Stimulated activated memory B cell treated with anti-CD40 and anti-IgM and Interleukin-4, amounts not matched to agents 10 μg/mL and 1 μg/mL and 100 μg/mL, for 72 hours (primary cell): ENCODE data around the gene TFF1.

Experiments used
- ATAC-seq: fragments of 150-1000 bp; cut with Tn5 transposase; 2 replicates; pipeline ENCODE4 v1.10.0; 2021
- H3K27ac Mint-ChIP-seq: one replicate; pipeline ENCODE4 v1.8.0; 2022; ENCODE audit warnings: mild to moderate bottlenecking, mixed read lengths
- H3K27me3 Mint-ChIP-seq: one replicate; pipeline ENCODE4 v1.8.0; 2022; ENCODE audit warnings: mixed read lengths
- H3K36me3 Mint-ChIP-seq: one replicate; pipeline ENCODE4 v1.8.0; 2022; ENCODE audit warnings: mixed read lengths
- H3K4me1 Mint-ChIP-seq: one replicate; pipeline ENCODE4 v1.8.0; 2022; ENCODE audit warnings: mixed read lengths
- H3K4me3 Mint-ChIP-seq: one replicate; pipeline ENCODE4 v1.8.0; 2022; ENCODE audit warnings: mild to moderate bottlenecking, moderate library complexity, mixed read lengths
- H3K9me3 Mint-ChIP-seq: one replicate; pipeline ENCODE4 v1.8.0; 2022; ENCODE audit warnings: mixed read lengths

Gene TFF1

DNA sequence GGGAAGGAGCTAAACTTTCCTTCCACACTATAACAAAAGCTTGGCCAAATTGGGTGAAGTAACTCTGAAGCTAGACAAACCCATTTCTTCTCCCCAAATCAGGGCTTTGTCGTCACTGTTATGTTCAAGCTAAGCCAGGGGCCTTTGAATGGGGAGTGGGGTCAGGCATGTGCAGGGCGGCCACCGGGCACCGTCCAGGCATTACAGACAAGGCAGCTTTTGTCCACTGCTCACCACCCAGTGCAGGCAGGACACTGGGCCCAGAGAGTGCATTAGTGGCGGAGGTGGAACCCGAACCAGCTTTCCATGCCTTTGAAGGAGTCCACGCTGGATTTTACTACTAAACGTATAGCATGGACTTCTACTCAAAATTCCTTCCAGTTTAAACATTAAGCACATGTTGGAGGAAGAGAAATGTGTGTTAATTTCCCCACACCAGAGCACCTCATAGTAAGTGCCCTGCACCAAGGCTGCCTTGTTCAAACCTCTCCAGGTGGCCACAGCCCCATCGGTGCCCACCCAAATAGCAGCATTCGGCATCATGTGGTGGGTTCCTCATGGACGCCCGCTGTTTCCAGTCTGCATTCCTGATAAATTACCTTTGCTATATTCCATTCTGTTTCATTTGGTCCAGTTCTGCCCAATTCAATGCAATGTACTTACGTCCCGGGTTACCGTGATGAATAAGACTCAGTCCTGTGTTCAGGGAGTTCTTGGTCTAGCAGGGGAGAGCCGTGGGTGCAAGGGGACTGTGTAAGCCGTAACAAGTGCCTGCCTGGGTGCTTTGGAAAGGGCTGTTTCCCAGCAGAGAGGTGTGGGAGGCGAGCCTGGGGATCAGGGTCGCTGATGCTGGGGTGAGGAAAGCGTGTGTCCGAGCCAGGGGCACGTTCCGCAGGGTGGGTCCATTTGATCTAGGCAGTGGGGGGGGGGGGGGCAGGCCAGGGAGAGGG is 39.0 kb upstream of the TFF1 start:
- no peak for ATAC-seq
- H3K4me3 Mint-ChIP-seq = no peak overlapping the region
- H3K4me1 Mint-ChIP-seq = peaks cover 15% of the 10 kb centered on the region
- H3K9me3 Mint-ChIP-seq = peaks cover 9% of the 10 kb centered on the region
- H3K36me3 Mint-ChIP-seq = no peaks in the 10 kb centered on the region
- H3K27ac Mint-ChIP-seq = no peak overlapping the region
- peaks cover 9% of the 10 kb centered on the region for H3K27me3 Mint-ChIP-seq

DNA sequence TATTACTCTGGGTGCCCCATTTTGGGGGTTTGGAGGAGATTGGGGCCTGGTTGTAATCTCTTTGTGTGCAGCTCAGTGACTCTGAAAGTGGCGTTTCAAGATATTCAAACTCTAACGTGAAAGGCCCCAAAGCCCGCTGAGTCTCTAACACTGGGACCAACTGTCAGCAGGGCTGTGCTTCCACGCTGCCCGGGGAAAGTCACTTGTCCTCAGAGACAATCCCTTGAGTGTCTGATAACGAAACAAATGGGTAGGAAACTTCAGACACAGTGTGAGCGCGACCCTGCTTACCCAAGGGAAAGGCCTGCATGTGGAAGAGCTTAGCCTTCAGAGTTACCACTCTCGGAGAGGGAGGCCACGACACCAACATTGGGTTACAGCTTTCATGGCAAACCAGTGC is 38.2 kb upstream of the TFF1 start:
- peaks cover 9% of the 10 kb centered on the region for H3K9me3 Mint-ChIP-seq
- no peak overlapping the region for H3K4me3 Mint-ChIP-seq
- no peak overlapping the region for H3K27ac Mint-ChIP-seq
- ATAC-seq = no peak
- H3K27me3 Mint-ChIP-seq = peaks cover 9% of the 10 kb centered on the region
- no peaks in the 10 kb centered on the region for H3K36me3 Mint-ChIP-seq
- peaks cover 19% of the 10 kb centered on the region for H3K4me1 Mint-ChIP-seq

DNA sequence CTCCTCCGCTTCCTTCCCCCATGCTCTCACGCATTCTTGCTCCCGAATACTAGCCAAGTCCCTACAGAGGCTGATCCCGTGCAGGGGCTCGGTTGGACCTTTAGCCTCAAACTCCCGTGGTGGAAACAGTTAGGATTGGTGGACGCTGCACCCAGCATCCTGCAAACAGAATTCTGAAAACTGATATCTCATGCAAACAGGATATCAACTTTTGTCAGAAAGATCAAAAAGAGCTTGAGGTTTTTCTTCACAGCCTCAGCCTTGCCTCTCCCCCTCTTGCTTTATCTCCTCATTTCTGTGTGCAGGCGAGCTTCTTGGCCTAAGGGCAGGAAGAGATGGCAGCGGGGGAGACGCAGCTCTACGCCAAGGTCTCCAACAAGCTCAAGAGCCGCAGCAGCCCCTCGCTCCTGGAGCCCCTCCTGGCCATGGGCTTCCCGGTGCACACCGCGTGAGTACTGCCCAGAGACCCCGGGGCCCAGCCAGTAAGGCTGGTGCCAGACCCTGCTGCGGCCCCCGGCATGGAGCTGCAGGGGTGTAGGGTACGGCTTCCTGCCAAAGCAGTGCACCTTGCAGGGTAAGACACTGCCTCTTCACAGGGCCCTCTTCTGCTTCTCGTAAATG is 37.4 kb upstream of the TFF1 start, which contains the start of gene UBASH3A:
TSS of gene UBASH3A (plus strand) at position 292 of the 621 bp plus-strand sequence. CDS start at position 336, 44 bp downstream.
- Mint-ChIP-seq H3K4me3 (no peak within 1 kb of the TSS), H3K27me3 (peaks cover 9% of the 10 kb centered on the region), H3K9me3 (peaks cover 9% of the 10 kb centered on the region), H3K36me3 (no peaks in the 10 kb centered on the region), H3K4me1 (peaks cover 19% of the 10 kb centered on the region), H3K27ac (no peak within 1 kb of the TSS)
- ATAC-seq = no peak

DNA sequence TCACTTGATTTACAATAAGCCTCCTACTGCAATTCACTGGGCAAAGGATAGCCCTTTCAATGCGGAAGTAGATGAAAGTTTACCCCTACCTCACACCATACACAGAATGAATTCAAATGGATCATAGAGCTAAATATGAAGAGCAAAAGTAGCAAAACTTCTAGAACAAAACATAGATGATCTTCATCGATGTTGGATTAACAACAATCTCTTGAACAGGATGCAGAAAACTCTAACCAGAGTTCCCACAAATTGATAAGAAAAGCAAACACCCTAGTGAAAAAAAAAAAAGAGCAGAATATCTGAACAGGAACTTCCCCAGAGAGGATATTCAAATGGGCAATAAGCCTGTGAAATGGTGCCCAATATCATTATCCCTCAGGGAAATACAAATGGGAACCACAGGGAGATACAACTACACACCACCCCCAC is 35.5 kb upstream of the TFF1 start:
- Mint-ChIP-seq H3K4me1 (peaks cover 36% of the 10 kb centered on the region), H3K27ac (no peak overlapping the region), H3K9me3 (peaks cover 9% of the 10 kb centered on the region), H3K36me3 (no peaks in the 10 kb centered on the region), H3K27me3 (peaks cover 9% of the 10 kb centered on the region), H3K4me3 (no peak overlapping the region)
- ATAC-seq = no peak

DNA sequence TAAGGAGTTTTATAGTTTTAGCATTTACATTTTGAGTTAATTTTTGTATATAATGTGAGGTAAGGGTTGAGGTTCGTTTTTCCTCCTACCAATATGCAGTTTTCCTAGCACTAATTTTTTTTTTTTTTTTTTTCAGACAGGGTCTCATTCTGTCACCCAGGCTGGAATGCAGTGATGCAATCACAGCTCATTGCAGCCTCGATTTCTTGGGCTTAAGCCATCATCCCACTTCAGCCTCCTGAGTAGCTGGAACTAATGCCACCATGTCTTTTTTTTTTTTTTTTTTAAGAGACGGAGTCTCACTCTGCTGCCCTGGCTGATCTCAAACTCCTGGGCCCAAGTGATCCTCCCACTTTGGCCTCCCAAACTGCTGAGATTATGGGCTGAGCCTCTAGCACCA is 34.8 kb upstream of the TFF1 start:
- no peaks in the 10 kb centered on the region for H3K36me3 Mint-ChIP-seq
- no peak overlapping the region for H3K4me3 Mint-ChIP-seq
- ATAC-seq = no peak
- no peak overlapping the region for H3K27ac Mint-ChIP-seq
- H3K4me1 Mint-ChIP-seq = peaks cover 30% of the 10 kb centered on the region
- peaks cover 9% of the 10 kb centered on the region for H3K9me3 Mint-ChIP-seq
- peaks cover 10% of the 10 kb centered on the region for H3K27me3 Mint-ChIP-seq

DNA sequence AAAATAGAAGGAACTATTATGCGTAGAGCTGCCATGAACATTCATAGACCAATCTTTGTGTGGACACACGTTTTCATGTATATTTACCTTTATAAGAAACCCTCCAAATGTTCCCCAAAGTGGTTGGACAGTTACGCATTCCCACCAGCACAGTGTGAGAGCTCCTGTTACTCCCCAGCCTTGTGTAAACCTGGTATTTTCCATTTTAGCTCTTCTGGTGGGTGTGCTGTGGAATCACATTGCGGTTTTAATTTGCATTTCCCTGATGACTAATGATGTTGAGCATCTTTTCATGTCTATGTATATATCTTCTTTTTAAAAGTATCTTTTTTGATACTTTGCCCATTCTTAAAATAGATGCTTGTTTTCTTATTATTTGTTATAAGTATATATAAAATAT is 34.2 kb upstream of the TFF1 start:
- no peaks in the 10 kb centered on the region for H3K36me3 Mint-ChIP-seq

DNA sequence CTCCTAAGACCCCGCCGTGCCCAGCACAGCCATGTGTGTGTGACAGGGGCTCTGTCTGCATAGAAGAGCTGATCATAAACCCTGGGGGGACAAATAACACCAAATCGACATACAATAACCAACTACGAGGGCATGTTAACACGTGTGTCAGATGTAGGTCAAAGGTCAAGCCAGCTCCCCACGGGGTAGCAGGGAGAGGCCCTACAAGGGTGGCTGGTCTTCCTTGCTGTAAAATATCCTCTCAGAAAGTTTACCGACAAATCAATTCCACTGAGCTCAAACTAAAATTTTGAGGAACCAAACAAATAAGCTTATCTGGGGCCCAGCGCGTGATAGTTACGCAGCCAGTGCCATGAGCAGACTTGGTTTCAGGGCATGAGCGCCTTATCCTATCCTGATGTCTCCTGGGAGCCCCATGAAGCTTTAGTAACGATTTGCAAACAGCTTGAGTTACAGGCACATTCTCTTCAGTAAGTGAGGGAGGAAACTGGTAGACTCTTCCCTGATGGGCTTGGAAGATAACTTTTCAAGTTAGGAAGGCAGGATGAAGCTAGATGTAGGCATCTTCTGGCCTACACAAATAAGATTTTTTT is 32.2 kb upstream of the TFF1 start:
- H3K27ac Mint-ChIP-seq = peak overlapping the region; percentile 10
- H3K4me3 Mint-ChIP-seq = no peak overlapping the region
- no peak for ATAC-seq
- no peaks in the 10 kb centered on the region for H3K36me3 Mint-ChIP-seq
- H3K9me3 Mint-ChIP-seq = peaks cover 9% of the 10 kb centered on the region
- H3K27me3 Mint-ChIP-seq = peaks cover 7% of the 10 kb centered on the region
- H3K4me1 Mint-ChIP-seq = peaks cover 39% of the 10 kb centered on the region

More for the DNA sequence above, 34.2 kb upstream of the TFF1 start:
- peak; percentile 40 for ATAC-seq
- Mint-ChIP-seq H3K27me3 (peaks cover 11% of the 10 kb centered on the region), H3K9me3 (peaks cover 9% of the 10 kb centered on the region), H3K4me1 (peaks cover 30% of the 10 kb centered on the region), H3K4me3 (no peak overlapping the region), H3K27ac (no peak overlapping the region)

DNA sequence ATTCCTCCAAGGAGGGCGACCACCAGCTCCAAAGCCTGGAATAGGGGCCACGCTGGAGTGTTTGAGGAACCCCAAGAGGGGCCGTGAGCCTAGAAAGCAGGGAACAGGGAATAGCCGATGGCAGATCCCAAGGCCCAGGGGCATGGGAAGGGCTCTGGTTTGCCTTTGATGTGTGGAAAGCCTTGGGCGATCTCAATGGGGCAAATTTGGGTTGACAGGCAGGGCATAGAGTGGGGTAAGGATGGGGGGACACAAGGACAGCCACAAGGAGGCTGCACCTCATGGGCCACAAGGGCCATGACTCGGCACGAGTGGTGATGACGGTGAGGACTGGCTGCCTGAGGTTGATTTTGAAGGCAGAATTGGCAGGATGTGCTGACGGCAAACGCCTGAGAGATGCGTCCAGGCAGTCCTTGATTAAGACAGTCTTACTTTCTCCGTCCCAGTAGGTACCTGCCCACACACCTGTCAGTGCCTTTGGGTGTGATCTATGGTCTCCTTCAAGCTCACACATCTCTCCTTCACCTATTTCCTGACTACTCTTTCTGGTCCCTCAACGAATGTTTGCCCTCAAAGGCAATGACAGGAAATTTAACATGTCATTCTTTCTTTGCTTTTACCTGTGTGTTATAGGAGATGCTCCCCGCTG is 31.5 kb upstream of the TFF1 start:
- Mint-ChIP-seq H3K9me3 (peaks cover 9% of the 10 kb centered on the region), H3K36me3 (no peaks in the 10 kb centered on the region), H3K4me1 (peaks cover 44% of the 10 kb centered on the region), H3K27me3 (peaks cover 7% of the 10 kb centered on the region), H3K27ac (peak overlapping the region; percentile 10), H3K4me3 (no peak overlapping the region)
- ATAC-seq = no peak

DNA sequence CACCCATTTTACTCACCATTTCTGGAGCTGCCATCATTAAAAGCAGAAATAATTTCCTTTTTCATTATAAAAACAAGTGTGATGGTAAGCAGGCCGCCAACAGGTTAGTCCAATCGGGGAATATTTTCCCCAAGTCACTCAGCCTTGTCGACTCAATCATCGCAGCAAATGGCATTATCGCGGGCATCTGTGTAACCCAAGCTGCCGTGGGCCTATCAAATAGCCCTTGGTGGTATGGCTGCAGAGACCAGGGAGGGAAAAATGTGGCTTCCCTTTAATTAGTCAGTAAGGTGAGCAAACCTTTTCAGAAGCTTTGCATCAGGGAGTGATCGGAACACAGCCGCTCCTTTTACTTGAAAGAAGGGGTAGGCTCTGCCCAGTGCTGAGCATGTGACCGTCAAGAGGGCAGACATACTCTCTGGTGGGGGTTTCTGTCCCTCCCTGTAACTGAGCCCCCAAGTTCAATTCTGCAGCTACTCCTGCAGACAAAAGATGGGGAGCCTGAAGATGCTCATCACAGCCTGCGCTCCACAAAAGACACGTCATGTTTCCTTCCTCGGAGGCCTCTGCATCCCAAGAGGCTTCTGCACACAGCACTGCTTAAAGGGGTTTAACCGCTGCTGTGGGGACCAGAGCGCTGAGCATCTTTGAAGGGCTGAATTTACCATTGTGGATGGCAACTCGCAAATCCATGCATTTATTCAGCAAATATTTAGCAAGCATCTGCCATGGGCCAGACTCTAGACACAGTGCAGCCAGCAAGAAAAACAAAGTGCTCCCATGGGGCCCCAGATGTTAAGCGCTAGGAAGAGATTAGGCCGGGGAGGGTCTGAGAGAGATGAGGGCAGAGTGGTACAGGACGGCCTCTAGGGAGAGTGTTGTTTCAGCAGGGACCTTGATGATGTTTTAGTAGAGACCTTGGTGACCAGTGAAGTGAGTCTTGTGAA is 30.7 kb upstream of the TFF1 start:
- Mint-ChIP-seq H3K9me3 (peaks cover 7% of the 10 kb centered on the region), H3K27me3 (peaks cover 7% of the 10 kb centered on the region), H3K27ac (peak overlapping the region; percentile 10), H3K36me3 (no peaks in the 10 kb centered on the region), H3K4me3 (no peak overlapping the region), H3K4me1 (peaks cover 48% of the 10 kb centered on the region)
- peak; percentile 16 for ATAC-seq

DNA sequence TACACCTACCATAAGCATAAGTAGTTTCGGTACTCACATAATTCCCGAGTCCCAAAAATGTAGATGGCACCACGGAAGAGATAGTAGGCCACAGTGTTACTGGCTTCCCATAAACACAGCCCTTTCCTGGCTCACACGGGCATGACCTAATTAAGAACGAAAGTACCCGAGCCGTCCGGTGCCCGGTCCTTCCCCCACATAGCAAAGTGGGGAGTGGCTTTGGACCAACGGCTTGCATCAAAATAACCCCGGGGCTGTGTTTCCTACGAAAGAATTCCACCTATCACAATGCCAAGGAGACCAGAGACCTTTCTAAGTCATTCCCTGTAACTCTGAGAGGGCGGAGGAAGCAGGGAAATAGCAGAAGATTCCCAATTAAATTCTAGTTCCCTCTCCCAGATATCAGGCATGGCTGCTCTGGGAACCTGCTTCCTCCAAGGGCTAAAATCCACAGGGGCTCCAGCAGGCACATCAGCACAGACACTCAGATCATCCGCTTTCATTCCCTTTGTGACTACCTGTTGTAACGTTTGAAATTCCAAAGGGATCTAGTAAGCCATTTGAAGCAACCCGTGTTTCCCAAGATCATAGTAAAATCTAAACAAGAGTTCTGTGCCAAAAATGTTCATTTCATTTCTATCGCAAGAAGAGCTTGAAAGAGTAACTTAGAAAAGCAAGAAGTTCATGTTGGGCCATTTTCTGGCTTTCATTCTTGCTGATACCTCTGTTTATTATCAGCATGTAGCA is 29.7 kb upstream of the TFF1 start, which contains the start of gene TMPRSS3:
TSS of gene TMPRSS3 (minus strand) at position 148 of the 747 bp plus-strand sequence. CDS start 635 bp downstream, outside the sequence.
- Mint-ChIP-seq H3K4me3 (no peak within 1 kb of the TSS), H3K36me3 (no peaks in the 10 kb centered on the region), H3K27ac (no peak within 1 kb of the TSS), H3K27me3 (peaks cover 9% of the 10 kb centered on the region), H3K9me3 (no peaks in the 10 kb centered on the region), H3K4me1 (peaks cover 44% of the 10 kb centered on the region)
- no peak for ATAC-seq

DNA sequence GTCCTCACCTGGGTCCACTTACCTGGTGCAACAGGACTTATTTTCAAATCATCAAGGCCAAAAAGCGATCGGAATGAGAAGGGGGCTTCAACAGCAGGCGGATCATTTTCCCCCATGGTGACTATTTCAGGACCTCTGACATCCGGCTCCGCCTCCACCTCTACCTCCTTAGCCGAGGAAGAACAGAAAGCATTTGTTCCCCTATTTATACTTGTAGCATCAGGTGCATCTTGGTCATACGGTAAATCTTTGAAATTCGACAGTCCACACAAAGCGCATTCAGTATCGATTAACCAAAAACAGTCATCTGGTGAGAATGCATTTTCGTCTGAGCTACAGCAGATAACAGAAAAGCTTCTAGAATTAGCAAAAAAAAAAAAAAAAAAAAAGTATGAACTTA is 29.0 kb upstream of the TFF1 start:
- Mint-ChIP-seq H3K27me3 (peaks cover 17% of the 10 kb centered on the region), H3K4me1 (peaks cover 48% of the 10 kb centered on the region)

DNA sequence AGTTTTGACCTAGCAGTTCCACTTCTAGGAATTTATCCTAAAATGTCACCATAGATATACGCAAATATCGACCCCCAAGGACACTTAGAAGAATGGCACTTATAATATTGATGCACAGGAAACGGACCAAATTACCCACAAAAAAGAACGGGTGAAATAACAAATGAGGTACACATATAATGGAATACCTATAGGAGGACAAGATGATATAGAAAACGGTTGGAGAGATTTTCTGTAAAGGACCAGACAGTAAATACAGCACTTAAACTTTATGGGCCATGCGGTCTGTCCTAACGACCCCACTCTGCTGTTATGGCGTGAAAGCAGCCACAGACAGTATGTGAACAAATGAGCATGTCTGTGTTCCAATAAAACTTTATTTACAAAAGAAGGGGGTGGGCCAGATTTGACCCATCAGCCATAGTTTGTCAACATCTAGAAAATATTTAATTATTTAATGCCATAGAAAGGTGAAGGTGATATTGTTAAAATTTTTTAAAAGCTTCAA is 27.2 kb upstream of the TFF1 start:
- Mint-ChIP-seq H3K27ac (peak overlapping the region; percentile 15), H3K9me3 (no peaks in the 10 kb centered on the region), H3K4me1 (peaks cover 43% of the 10 kb centered on the region), H3K4me3 (peak overlapping the region; percentile 19), H3K36me3 (no peaks in the 10 kb centered on the region), H3K27me3 (peaks cover 31% of the 10 kb centered on the region)
- no peak for ATAC-seq

More for the DNA sequence above, 29.0 kb upstream of the TFF1 start:
- ATAC-seq = no peak
- H3K9me3 Mint-ChIP-seq = no peaks in the 10 kb centered on the region
- H3K27ac Mint-ChIP-seq = no peak overlapping the region
- H3K4me3 Mint-ChIP-seq = no peak overlapping the region
- H3K36me3 Mint-ChIP-seq = no peaks in the 10 kb centered on the region

DNA sequence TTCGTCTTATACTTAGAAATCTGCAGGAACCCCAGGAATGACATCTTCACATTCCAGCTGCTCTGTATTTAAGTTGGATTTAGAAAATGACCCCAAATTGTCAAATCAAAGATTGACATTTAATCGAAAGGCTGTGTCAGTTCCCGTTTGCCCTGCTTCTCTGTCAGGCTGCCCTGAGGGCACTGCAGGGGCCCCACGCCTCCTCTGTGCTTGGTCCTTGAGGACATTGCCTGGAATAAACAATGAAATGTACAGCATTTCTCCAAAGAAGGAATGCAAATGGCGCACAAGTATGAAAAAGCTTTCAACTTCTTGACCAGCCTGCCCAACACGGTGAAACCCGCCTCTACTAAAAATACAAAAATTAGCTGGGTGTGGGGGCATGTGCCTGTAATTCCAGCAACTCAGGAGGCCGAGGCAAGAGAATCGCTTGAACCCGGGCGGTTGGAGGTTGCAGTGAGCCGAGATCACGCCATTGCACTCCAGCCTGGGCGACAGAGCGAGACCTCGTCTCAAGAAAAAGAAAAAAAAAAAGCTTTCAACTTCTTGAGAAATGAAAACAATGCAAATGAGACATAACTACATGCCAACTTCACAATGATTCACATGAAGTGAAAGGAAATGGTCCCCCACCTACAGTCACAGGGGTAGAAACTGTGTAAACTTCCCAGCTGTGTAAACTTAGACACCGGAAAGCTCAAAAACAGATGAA is 26.6 kb upstream of the TFF1 start:
- Mint-ChIP-seq H3K27ac (peak overlapping the region; percentile 15), H3K4me3 (peak overlapping the region; percentile 19), H3K27me3 (peaks cover 37% of the 10 kb centered on the region), H3K4me1 (peaks cover 40% of the 10 kb centered on the region), H3K36me3 (no peaks in the 10 kb centered on the region), H3K9me3 (no peaks in the 10 kb centered on the region)
- ATAC-seq = peak; percentile 93
